ENCODE measurements around the gene AASS. TPM values are rescaled to one million over a fixed set of nuclear protein-coding genes. Genes with fewer than 3 reads are reported as not detected.
A peak's percentile ranks its signal among the peaks of the same experiment; 100 is the strongest.

AASS gene
- total RNA-seq, 3 donors from 2014 or later (not counting 1 experiment from before 2014, with no cell fraction given) = 1.6 to 2.4 (median 1.6) TPM

GRCh38 chr7:122137251-122138077, 6.6 kb downstream of the AASS start:
- 28% methylated on average over 5 of the region's 5 CpGs for WGBS (ENCODE audit: insufficient coverage)
- Histone ChIP-seq H3K4me1 (ENCODE audit: control insufficient read depth, insufficient read depth, low read length) (no peaks in the 10 kb centered on the region), H3K27me3 (ENCODE audit: control insufficient read depth, insufficient read depth, low read length) (no peaks in the 10 kb centered on the region), H3K36me3 (ENCODE audit: control insufficient read depth, insufficient read depth, low read length) (no peaks in the 10 kb centered on the region), H3K9me3 (ENCODE audit: control insufficient read depth, insufficient read depth, low read length) (no peaks in the 10 kb centered on the region), H3K4me3 (ENCODE audit: low read length) (no peak overlapping the region), H3K27ac (ENCODE audit: low read length) (no peak overlapping the region)
- intact Hi-C loops (cut with micrococcal nuclease) = no loop called here
- no peak for ATAC-seq
- H3K27me3 Mint-ChIP-seq (ENCODE audit: low read depth in 2 of 2) = peaks cover 9 to 31% of the 10 kb centered on the region in 2 donors
- no peaks in the 10 kb centered on the region for H3K36me3 Mint-ChIP-seq
- no peak for DNase-seq
- H3K4me3 Mint-ChIP-seq = peak overlapping the region; percentile 83
- H3K27ac Mint-ChIP-seq = peak overlapping the region in 1 of 2 donors; percentile 47
- H3K9me3 Mint-ChIP-seq = peaks cover 0 to 2% of the 10 kb centered on the region in 2 donors
- no peak for TF ChIP-seq CTCF (IDR thresholded peaks at IDR 0.05)
- peaks cover 16% of the 10 kb centered on the region in 2 donors for H3K4me1 Mint-ChIP-seq

- Histone ChIP-seq H3K4me3 (ENCODE audit: low read length) (no peak overlapping the region), H3K27ac (ENCODE audit: low read length) (no peak overlapping the region), H3K27me3 (ENCODE audit: control insufficient read depth, insufficient read depth, low read length) (no peaks in the 10 kb centered on the region), H3K36me3 (ENCODE audit: control insufficient read depth, insufficient read depth, low read length) (no peaks in the 10 kb centered on the region), H3K9me3 (ENCODE audit: control insufficient read depth, insufficient read depth, low read length) (no peaks in the 10 kb centered on the region), H3K4me1 (ENCODE audit: control insufficient read depth, insufficient read depth, low read length) (no peaks in the 10 kb centered on the region)
- peak overlapping the region; percentile 83 for H3K4me3 Mint-ChIP-seq
- H3K27me3 Mint-ChIP-seq (ENCODE audit: low read depth in 2 of 2) = peaks cover 9 to 24% of the 10 kb centered on the region in 2 donors
- peaks cover 16% of the 10 kb centered on the region in 2 donors for H3K4me1 Mint-ChIP-seq
- H3K36me3 Mint-ChIP-seq = no peaks in the 10 kb centered on the region
- no peak overlapping the region for H3K27ac Mint-ChIP-seq
- intact Hi-C loops (cut with micrococcal nuclease) = no loop called here
- 88% methylated on average over 1 of the region's 1 CpG for WGBS (ENCODE audit: insufficient coverage)
- DNase-seq (no peak), ATAC-seq (no peak)
- peaks cover 0 to 2% of the 10 kb centered on the region in 2 donors for H3K9me3 Mint-ChIP-seq
- no peak for TF ChIP-seq CTCF (IDR thresholded peaks at IDR 0.05)
Measured at GRCh38 chr7:122136639-122137245, 7.3 kb downstream of the AASS start.

- no peak overlapping the region for H3K4me3 ChIP-seq (ENCODE audit: low read length)
- 92% methylated on average over 2 of the region's 3 CpGs for WGBS (ENCODE audit: insufficient coverage)
- Mint-ChIP-seq H3K27me3 (ENCODE audit: low read depth in 2 of 2) (peaks cover 9 to 17% of the 10 kb centered on the region in 2 donors), H3K4me3 (peak overlapping the region; percentile 43), H3K4me1 (peaks cover 16% of the 10 kb centered on the region in 2 donors), H3K27ac (no peak overlapping the region), H3K9me3 (peaks cover 0 to 2% of the 10 kb centered on the region in 2 donors), H3K36me3 (no peaks in the 10 kb centered on the region)
- H3K4me1 ChIP-seq (ENCODE audit: control insufficient read depth, insufficient read depth, low read length) = no peaks in the 10 kb centered on the region
- no peak overlapping the region for H3K27ac ChIP-seq (ENCODE audit: low read length)
- ATAC-seq (no peak), DNase-seq (no peak)
- no peaks in the 10 kb centered on the region for H3K9me3 ChIP-seq (ENCODE audit: control insufficient read depth, insufficient read depth, low read length)
- intact Hi-C loops (cut with micrococcal nuclease) = no loop called here
- no peaks in the 10 kb centered on the region for H3K36me3 ChIP-seq (ENCODE audit: control insufficient read depth, insufficient read depth, low read length)
- TF ChIP-seq CTCF (IDR thresholded peaks at IDR 0.05) = no peak
- H3K27me3 ChIP-seq (ENCODE audit: control insufficient read depth, insufficient read depth, low read length) = no peaks in the 10 kb centered on the region
Measured at GRCh38 chr7:122136078-122136477, 8.0 kb downstream of the AASS start.
